Left forelimb (tissue), 1 donor: Measurements from ENCODE around the gene RASL11B.
"Not testable (repeated sequence)": the region's sequence is repeated elsewhere in the genome, so short reads cannot be mapped to it uniquely, and the experiment has no call there.

ENCODE experiments used
- DNase-seq: peaks from one replicate; pipeline ENCODE4 v3.0.0-alpha.2; 2018; ENCODE audit warnings: low spot score

Gene RASL11B, protein sequence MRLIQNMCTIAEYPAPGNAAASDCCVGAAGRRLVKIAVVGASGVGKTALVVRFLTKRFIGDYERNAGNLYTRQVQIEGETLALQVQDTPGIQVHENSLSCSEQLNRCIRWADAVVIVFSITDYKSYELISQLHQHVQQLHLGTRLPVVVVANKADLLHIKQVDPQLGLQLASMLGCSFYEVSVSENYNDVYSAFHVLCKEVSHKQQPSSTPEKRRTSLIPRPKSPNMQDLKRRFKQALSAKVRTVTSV

DNA sequence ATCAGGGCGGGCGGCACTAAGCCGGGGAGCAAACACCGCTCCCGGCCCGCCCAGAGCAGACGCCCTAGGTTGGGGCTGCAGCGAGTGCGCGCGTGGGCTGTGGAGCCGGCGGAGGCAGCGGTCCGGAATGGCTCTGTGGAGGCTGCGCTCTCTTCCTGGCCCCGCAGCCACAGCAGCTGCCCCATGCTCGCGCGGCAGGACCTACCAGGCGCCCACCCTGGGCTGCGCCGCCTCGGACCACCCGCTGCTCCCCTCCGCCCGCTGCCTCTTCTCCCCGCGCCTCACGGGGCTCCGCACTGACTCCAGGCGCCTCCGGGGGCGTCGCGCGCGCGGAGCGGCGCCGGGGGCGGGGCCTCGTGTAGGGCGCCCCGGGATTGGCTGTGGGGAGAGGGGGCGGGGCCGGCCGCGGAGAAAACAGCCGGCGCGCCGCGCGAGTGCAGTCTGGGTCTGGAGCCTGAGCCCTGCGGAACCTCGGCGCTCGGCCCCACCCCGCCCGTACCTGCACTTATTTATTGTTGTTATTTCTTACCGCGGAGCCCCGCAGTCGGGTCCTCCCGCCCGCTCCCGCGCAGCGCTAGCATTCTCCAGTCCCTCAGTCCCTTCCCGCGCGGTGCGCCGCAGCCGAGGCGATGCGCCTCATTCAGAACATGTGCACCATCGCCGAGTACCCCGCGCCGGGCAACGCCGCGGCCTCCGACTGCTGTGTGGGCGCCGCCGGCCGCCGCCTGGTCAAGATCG is at the start of gene RASL11B:
TSS of gene RASL11B (plus strand) at position 439 of the 738 bp plus-strand sequence. CDS start at position 630, 191 bp downstream.
- DNase-seq, result peak; percentile 92

DNA sequence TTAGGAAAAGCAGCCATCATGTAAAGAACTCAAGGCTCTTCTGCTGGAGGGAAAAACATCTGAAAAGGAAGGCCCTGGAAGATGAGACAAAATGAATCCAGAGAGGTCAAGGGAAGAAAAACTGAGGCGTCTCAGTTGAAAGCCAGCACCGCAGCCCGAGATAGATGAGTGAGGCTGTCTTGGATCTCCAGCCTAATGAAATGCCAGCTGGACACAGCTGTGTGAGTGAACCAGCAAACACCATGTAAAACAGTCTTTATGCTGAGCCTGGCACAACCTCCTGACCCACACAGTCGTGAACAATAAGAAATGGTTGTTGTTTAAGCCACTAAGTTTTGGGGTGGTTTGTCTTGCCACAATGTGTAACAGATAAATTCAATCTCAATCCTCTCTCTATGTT is 48.6 kb upstream of the RASL11B start:
- DNase-seq, result no peak

DNA sequence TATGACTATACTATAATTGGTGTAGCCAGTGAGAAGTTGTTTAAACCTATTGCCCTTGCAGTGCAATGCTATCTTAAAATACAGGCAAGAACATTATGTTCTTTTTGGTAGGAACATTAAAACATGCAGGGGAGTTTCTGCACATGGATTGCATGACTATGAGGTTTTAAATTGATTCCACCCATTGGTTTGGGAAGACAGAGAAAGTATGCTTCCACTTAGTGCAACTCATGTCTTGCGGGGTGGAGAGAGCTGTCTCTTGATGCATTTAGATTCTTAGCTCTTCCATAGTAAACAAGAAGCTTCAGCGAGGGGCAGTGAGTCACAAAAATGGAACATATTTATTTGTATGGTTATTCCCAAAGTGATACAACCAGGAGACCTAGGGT is 39.5 kb upstream of the RASL11B start:
- DNase-seq, result no peak

DNA sequence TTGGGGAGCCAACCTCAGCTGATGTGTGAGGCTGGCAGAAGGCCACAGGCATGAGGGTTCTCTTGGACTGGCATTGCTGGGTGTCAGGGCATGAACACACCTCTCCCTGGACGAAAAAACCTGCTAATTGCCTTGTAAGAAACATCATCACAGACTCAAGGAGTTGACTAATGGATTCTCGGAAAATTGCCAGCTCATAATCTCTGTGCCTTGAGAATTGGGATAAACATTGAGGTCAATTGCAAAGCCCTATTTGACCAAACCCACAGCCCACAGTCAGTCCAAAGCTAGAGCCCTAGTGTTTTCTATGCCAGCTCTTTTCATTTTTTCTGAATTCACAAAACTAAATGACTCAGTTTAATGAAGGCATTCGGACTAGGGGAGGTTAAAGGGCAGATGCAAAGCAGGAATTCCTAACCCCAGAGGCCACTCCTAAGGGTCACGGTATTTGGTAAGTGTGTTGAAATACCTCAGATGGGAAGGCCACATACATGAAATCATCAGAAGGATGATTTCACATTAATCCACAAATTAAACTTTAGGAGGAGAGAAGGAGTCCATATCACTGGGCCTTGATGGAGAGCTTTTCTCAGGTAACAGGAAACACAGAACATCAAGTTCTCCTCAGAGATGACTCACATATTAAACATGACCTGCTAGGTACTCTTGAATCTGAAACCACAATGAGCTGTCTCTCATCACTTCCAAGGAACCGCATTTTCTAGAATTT is 39.0 kb upstream of the RASL11B start:
- DNase-seq, result no peak

DNA sequence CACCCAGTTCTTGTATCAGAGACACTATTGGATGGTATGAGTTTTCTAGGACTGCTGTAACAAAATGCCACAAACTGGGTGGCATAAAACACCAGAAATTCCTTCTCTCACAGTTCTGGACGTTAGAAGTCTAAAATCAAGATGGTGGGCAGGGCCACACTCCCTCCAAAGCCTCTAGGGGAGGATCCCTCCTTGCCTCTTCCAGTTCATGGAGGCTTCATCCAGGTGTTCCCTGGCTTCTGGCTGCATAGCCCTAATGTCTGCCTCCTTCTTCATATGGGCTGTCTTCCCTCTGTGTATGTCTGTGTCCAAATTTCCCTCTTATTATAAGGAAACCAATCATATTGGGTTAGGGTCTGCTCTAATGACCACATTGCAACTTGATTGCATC is 38.4 kb upstream of the RASL11B start:
- DNase-seq, result no peak

DNA sequence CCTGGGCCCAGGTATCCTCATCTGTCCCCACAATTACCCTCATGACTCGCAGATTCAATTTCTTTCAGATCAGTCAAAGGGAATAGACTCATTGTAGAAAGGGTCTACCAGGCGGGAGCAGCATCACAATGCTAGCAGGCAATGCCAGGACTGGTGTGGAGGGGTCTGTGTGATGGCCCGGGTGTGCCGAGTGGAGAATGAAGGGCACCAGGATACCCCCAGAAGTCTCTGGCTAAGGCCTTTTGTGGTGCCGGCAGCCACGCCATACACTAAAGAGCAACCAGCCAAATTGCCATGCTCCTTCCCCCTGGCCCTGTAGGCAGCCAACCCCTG is 37.9 kb upstream of the RASL11B start:
- no peak for DNase-seq

DNA sequence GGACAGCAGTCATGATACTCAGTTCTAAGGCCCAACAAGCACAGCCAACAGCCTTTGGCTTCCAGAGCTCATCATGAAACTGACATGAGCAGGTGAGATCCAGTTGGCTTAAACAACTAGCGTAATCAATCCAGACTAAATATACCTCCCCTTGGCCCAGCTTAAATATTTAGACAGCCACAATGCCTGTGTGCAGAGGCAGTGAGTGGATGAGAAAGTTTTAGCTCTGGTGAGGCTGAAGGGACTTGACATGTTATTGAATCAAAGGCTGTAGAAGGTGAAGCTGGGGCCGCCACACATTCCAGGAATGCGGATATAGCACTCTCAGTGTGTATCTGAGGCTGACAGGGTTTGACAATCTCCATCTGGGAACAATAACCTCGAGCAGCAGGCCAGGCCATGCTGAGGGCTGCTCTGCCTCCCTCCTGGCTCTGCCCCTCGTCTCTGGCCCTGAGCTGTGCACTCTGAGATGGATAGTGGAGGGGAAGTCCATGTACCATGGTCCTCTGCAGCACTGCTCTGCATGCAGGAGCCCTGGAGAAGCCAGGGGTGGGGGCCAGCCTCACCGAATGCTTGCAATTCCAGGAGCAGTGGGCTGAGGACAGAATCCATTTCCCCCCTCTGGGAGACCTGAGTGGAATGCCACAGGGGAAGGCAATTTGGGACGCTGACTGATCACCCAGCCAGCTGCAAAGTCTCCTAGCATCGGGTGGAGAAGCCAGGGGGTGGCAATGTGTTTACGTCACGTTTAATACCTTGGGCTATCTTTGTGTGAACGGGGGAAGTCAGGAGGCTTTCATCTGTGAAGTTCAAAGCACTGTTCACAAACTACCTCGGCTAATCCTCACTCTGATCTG is 37.3 kb upstream of the RASL11B start:
- no peak for DNase-seq

DNA sequence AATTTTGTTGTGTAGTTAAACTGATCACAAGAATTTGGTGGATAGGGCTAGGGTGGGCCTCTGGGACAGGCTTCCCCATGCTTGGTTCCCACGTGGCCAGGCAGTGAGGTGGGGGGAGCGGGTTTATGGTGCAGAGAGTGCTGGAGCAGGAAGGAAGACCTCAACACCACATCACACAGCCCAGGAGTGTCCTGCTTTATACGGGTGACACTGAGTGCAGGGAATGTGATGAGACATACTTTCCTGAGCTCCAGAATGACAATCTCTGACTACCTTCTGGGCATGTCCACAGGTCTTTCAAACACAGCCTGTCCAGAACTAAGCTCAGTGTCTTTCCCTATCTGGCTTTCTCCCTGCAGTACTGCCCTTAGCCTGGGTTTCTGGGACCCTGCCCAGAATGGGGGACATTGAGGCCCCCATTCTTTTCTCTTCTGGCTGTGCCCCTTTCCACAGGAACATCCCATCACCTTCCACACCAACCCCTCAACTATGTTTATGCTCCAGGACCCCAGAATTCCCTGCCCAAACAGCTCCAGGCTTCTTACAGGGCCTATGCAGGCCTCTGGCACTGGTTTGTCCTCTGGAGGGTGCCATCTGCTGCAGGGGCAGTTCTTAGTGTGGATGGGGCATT is 36.5 kb upstream of the RASL11B start:
- no peak for DNase-seq

DNA sequence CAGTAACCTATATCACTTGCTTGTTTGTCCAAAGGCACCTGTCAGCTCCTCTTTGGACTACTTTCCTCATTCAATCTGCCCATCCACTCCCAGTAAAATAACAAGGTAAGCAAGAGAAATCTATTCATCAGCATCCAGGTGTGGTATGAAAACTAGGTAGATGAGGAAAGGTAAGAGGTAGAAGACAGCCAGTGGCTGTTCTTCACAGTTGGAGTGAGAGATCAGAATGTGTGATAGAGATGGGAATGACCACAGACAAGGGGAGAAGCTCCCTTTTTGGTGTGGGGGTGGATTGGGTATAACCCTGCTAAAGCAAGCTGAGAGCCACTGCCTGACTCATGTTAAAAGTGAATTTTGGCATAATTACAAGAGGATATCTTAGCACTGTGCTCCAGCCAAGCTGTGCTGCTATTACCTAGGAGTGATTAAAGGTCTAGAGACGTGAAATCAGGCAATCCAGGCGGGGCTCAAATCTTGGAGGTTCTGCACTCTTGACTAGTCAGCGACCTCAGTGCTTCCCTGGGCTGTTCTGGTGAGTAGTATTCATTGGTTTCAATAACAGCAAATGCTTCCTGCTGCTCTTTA is 28.1 kb upstream of the RASL11B start:
- DNase-seq, result no peak

DNA sequence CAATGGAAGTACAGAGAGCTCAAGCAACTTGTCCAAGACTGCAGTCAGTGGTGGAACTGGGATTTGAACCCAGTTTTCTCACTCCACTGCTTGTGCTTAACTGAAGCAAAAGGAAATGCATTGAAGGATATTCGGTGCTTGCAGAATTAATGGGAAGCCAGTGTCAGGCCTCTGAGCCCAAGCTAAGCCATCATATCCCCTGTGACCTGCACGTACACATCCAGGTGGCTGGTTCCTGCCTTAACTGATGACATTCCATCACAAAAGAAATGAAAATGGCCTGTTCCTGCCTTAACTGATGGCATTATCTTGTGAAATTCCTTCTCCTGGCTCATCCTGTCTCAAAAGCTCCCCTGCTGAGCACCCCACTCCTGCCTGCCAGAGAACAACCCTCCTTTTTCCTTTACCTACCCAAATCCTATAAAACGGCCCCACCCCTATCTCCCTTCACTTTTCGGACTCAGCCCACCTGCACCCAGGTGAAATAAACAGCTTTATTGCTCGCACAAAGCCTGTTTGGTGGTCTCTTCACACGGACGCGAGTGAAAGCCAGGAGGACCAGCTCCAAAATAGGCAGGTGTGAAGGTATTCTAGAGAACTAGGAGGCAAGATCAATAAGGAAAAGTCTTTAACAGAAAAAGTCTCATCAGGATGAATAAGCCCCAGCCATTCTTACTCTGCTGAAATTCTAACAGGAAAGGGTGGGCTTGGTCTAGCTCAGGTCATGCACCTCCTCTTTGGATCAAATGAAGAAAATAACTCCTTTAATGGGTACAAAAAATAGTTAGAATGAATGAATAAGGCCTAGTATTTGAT is 27.3 kb upstream of the RASL11B start:
- DNase-seq, result not testable (repeated sequence)

DNA sequence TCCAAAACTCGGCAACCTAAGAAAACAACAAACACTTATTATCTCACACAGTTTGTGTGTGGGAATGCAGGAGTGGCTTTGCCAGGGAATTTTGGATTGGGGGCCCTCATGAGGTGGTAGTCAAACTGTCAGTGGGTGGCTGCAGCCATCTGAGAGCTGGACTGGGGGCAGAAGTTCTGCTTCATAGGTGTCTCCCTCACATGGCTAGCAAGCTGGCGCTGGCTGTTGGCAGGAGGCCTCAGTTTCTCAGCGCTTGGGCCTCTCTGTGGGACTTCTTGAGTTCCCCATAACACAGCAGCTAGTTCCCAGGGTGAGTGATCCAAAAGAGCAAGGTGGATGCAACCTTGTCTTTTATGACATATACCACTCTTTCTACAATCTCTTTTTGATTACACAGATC is 26.0 kb upstream of the RASL11B start:
- DNase-seq, result no peak

DNA sequence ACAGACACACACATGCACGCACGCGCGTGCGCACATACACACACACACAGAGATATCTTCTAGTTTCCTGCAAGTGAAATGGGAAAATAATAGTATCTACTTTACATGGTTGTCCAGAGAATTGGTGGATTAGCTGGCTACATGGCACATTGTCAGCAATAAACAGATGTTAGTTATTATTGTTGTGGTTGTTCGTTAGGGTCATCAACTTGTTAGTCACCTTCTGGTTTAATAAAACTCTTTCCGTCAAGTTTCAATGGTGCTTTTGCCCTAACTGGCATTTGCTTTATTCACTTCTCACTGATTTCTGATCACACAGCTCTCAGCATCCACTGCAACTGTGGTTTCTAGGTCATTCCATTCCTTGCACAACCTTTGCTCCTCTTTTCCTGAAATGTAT is 25.4 kb upstream of the RASL11B start:
- no peak for DNase-seq

DNA sequence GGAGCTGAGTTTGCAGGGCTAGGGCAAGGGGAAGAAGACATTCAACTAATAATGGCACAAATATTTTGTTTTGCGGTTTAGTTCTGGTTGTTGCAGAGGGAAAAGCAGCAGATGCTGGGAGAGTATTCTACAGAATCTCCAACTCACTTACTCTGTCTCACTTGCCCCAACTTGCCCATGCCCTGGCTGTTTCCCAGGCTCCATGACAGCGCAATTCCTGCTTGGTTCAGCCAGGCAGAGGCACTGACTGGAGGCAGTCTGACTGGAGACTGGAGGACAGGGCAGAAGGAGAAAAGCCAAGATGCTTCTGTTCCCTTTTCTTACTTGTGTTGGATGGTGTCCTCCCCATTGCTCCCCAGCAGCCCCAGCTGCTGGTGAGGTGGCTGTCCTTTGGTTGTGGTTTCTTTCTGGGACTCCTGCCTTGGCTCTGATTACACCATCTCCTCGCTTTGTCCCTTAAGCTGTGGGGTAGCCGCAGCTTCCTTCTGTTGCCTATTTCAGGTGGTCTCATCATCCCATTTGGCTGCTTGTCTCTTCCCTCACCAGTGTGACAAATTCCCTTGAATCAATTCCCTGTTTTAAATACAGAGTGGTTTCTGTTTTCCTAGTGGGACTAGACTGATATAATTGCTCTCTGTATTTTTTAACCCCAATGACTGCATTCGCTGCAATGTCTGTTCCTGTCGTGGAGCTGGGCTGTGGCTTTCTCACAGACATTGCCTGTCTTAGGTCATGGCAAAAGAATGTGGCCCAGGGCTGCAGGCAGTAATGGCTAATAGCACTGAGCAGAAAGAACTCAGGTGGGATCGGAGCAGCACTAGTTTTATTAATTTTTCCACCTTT is 24.2 kb upstream of the RASL11B start:
- DNase-seq, result no peak

DNA sequence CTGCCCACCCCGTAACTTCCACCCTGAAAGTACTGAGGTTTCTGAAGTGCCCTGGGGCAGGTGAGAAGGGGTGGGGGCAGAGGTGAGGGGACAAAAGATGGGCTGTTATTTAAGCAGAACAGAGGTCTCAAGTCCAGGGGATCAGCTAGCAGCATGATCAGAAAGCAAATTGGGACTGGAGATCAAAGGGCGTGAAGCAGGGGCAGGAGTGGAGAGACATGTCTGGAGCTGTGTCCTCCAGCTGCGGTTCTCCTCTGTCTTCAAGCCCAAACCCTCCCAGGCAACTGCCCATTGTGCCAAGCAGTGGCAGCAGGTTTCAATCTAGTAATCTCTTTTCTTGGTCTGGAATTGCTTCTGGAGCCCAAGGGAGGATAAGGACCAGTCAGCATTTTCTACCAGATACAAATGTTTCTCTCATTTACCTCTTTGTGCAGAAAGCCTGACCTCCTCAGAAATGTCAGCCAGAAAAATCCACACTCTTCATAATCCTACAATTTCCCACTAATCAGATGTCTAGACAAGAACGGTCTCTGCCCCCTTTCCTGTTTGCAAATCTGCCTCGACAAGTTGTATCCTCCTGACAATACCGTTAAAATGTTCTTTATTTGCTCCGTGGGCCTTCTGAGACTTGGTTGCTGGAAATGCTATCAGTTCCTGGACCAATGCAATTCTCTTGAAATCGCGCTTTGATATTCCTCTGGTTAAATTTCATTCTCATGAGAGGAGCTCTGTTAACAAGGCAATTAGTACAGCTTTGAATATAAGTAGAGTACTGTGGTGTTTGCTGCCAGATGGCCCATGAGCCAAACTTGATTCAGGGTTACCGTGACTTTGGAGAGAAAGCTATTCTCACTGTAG is 23.2 kb upstream of the RASL11B start:
- DNase-seq, result no peak

DNA sequence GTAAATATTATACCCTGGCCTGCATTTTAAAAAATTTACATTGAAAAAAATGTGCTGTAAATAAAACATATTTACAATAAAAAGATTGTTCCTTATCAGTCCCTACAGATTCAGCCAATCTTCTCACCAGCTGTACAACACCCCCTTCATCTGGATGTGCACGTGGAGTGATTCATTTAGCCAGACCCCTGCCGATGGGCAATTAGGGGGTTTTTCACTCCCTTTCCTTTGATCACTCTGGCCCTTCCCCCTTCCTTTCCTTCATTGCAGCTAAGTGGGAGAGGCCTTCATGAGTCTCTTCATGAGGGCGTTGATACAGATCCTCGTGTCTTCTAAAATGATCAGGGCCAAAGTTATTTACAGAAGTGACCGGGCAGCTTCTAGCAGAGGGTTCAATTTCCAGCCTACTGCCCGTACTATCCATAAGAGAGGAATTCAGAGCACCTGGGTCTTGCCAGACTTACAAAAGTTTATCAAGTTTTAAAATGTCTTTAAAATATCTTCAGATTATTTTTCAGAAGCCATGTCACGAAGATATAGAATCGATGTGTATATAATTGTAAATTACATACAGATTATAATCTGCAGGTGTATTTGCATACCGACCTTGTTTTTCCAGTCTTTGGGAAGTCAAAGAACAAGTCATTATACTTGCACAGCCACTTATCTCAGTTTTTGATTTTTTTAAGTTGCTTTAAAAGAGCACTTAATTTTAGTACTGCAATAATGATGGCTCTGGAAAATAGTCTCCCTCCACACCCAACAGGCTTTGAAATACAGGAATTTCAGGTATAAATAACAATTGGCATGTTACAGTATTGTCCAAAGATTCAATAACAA is 21.4 kb upstream of the RASL11B start:
- no peak for DNase-seq

DNA sequence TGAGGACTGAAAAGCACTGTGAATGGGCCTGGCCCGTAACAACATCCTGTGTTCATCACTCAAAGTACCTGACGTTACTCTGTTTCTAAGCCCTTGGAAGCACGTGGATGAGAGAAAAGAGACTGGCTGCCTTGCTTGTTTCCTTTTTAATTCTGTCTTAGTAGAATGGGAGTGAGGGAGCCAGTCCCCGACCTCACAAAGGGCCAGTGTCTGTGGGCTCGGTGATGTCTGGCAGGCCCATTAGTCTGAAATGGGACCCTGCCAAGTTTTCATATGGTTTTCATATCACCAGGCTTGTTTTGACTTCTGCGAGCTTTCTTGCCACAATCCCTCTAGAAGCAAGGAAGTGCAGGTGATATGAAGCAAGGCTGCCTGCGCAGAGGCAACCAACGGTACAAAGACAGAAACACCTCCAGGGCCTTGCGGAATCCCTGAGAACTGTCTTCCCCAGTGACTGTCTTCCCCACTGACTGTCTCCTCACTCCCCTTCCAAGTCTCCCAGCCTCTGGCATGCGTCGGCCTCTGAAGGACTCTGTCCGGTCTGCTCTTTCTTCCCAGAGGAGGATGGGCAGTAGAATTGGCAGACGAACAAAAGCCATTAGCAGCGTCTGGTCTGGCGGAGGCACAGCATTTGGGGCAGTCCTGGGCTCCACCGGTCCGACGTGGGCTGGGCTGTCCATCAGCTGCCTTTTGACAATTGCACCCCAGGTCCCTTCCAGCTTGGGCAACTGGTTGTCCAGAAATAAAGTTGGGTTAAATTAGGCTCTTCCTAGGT is 20.2 kb upstream of the RASL11B start:
- DNase-seq, result no peak

DNA sequence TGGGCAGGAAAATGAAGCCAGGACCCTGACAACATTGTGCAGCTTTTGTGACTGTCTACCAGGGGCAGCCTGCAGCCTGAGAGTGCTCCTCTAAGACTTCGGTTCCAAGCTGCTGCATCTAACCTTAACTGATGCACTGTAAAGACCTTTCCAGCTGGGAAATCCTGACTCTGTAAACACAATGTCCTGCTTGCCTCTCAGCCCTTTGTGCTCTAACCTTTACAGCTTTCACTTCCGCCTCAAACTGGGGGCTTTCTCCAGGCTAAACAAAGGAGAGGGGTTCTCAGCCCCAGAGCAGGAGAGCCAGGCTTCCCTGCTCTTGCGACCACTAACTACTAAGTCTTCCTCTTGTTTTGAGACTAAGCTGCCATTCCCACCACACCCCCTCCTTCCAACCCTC is 19.3 kb upstream of the RASL11B start:
- no peak for DNase-seq
